Astrocyte (in vitro differentiated cells and primary cell): ENCODE results near the gene FCHO2.
"Not testable (repeated sequence)": the region's sequence is repeated elsewhere in the genome, so short reads cannot be mapped to it uniquely, and the experiment has no call there.

Source experiments
- EZH2 ChIP-seq: IDR thresholded peaks from 2 replicates; pipeline ENCODE4 v1.6.1; 2012; ENCODE audit warnings: mild to moderate bottlenecking, low read length, inconsistent platforms; ENCODE audit not compliant: insufficient read depth
- TF ChIP-seq, protein P1 (sequence below): IDR thresholded peaks from 2 replicates; pipeline ENCODE4 v1.5.1; 2011; ENCODE audit warnings: low read depth, mild to moderate bottlenecking, inconsistent platforms, low read length, moderate library complexity; ENCODE audit not compliant: insufficient read depth

DNA sequence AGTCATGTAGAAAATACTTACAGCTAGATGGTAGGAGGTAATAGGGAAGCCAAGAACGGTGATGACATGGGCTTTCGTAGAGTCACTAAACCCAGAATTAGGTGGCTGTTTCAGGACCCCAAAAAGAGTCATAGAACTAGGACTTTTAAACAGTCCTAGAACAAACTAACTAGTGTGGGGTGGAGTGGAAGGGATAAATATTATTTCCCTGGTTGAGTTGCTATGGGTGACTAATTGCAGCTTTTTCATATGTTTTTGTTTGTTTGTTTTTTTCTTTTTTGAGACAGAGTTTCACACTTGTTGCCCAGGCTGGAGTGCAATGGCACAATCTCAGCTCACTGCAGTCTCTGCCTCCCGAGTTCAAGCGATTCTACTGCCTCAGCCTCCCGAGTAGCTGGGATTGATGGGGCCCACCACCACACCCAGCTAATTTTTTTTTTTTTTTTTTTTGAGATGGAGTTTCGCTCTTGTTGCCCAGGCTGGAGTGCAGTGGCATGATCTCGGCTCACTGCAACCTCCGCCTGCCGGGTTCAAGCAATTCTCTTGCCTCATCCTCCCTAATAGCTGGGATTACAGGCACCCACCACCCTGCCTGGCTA is 69.2 kb downstream of the FCHO2 start:
- TF ChIP-seq, protein P1, sequence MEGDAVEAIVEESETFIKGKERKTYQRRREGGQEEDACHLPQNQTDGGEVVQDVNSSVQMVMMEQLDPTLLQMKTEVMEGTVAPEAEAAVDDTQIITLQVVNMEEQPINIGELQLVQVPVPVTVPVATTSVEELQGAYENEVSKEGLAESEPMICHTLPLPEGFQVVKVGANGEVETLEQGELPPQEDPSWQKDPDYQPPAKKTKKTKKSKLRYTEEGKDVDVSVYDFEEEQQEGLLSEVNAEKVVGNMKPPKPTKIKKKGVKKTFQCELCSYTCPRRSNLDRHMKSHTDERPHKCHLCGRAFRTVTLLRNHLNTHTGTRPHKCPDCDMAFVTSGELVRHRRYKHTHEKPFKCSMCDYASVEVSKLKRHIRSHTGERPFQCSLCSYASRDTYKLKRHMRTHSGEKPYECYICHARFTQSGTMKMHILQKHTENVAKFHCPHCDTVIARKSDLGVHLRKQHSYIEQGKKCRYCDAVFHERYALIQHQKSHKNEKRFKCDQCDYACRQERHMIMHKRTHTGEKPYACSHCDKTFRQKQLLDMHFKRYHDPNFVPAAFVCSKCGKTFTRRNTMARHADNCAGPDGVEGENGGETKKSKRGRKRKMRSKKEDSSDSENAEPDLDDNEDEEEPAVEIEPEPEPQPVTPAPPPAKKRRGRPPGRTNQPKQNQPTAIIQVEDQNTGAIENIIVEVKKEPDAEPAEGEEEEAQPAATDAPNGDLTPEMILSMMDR: not testable (repeated sequence)
- TF ChIP-seq EZH2: not testable (repeated sequence)
